ENCODE results near the gene UCK2.

UCK2 gene

DNA sequence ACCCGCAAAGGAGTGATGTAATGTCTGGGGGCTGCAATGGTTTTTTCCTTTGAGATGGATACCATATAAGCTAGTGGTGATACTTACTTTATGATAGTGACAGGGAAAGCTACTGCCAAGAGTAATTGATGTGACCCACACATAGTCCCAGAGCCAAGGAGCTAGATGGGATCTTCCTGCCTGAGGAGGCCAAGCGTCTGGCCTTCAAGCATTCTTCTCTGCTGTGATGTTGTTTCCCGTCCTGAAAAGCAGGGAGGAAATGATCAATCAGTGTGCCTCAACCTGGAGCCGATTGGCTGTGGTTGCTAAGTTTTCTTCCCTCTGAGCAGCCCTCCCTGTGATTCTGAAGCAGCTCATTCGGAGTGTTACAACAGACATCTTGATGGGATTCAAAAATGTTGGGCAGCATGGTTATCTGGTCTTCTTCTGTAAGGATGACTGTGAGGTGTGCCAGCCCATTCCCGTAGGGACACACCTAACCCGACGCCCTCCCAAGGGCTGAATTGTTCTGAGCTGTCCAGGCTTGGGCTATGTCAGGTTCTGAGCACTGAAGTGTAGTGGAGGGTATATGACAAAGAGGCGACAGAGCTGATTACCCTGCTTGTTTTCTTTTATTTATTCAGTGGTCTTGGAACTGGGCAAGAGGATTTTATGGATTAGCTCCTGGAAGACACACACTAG lies 56.7 kb downstream of the UCK2 start:
- DNase-seq, result no peak

DNA sequence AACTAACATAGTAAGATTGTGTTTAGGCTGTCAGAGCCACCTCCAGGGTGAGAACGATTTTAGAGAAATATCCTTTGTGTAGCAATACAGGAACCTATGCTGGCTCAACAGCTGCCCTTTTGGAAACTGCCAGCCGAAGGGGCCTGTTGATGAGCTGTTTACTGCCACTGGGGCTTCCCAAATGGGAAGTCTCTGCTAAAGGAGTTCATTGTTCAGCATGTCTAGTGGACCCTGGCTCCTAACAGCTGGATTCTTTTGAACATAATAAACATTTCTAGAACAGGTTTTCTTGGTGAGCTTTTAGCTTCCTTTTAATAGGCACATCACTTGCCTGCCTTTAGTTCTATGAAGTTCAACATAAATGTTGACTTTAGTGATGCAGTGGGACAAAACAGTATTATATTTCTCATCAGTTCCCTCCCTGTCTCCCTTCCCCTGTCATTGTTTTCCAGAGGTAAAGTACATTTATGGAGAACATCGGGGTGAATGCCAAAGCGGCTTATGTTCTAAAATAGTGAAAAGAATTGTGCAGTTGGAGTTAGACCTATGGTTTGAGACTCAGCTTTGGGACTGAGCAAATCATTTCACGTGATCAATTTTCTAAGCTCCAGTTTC lies 57.4 kb downstream of the UCK2 start:
- no peak for DNase-seq

DNA sequence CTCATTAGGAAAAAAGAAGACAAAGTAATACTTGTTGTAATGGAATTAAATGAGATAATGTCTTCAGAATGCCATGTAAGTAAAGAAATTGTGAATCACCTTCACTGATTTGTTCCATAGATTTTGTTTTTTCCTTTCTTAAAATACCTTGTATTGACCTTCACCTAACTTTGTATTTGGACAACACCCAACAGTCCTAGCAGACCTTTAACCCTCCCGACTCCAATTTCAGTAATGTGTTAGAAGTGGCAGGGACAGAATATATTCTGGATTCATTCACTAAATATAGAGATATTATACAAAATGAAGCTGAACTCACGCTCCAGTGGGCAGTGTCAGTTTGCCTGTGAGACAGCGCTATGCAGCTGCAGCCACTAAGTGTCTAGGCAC lies 57.9 kb downstream of the UCK2 start:
- DNase-seq, result no peak

DNA sequence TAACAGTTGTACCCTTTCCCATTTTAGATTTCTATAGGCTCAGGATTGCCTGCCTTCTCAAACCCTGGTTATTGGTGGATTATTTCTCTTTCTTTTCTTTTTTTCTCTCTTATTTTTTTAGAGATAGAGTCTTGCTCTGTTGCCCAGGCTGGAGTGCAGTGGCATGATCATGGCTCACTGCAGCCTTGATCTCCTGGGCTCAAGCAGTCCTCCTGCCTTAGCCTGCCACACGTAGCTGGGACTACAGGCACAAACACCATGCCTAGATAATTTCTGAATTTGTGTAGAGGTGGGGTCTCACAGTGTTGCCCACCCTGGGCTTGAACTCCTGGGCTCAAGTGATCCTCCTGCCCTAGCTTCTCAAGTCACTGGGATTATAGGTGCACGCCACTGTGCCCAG lies 58.8 kb downstream of the UCK2 start:
- no peak for DNase-seq

DNA sequence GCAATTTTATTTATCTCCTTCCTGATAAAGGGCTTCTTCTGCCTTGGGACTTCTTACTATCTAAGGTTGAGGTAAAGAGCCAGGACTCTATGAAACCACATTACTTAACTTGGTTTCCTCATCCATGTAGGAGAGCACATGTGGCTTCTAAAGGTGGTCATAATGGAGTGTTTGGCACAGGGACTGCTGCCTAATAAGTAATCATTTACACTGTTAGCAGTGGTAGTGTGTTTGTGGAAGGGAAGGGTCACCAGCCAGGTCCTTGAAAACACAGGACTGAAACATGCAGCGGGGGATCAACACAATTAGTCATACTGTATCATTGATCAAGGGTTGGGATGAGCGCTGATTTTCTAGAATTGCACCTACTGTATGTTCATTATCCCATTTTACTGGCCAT lies 59.6 kb downstream of the UCK2 start:
- no peak for DNase-seq

DNA sequence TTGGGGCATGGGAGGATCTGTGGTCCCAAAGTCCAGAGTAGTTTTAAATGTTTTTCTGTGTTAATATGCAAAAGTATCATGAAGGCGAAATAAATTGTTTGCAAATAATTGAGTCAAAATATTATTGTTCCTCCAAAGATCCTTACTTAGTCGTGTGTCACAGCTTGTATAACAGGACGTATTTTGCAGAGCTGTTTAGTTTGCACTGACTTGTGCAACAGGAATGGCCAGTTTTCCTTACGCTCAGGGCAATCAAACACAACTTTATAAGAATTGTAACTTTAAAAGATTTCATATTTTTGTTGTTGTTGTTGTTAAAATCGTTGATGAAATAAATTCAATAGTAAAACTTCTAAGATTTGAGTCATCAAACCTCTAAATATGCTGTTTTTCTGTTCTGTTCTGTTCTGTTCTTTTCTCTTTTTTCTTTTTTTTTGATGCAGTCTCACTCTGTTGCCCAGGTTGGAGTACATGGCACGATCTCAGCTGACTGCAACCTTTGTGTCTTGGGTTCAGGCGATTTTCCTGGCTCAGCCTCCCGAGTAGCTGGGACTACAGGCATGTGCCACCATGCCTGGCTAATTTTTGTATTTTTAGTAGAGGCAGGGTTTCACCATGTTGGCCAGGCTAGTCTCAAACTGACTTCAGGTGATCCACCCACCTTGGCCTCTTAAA lies 60.6 kb downstream of the UCK2 start:
- DNase-seq, result no peak

DNA sequence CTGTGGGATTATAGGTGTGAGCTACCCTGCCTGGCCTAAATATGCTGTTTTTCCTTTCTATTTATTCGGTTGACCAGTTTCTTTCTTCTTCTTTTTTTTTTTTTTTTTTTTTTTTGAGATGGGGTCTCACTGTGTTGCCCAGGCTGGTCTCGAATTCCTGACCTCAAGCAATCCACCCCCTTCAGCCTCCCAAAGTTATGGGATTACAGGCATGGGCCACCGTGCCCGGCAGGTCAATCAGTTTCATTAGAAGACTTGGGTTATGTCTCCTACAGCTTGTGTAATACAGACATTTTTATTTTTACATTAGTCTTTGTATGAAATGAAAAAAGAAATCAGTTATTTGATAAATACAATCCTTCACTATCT lies 61.1 kb downstream of the UCK2 start:
- no peak for DNase-seq

DNA sequence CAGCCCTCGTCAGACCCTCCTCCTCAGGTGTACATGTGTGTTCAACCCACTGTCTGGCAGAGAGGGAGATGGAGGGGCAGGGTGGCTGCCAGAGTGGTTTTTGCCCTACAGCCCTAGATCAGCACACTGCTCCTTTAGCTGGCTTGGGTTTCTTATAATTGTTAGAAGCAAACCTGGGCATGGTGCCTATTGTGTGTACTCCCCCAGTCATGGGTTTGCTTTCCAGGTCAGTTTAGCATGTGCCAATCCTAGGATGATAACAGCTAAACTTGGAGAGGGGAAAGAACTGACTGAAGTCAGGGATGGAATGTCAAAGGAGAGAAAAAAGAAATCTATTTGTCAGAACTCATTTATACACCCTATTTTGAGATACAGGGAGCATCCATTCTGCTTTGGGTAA lies 63.3 kb downstream of the UCK2 start:
- no peak for DNase-seq

DNA sequence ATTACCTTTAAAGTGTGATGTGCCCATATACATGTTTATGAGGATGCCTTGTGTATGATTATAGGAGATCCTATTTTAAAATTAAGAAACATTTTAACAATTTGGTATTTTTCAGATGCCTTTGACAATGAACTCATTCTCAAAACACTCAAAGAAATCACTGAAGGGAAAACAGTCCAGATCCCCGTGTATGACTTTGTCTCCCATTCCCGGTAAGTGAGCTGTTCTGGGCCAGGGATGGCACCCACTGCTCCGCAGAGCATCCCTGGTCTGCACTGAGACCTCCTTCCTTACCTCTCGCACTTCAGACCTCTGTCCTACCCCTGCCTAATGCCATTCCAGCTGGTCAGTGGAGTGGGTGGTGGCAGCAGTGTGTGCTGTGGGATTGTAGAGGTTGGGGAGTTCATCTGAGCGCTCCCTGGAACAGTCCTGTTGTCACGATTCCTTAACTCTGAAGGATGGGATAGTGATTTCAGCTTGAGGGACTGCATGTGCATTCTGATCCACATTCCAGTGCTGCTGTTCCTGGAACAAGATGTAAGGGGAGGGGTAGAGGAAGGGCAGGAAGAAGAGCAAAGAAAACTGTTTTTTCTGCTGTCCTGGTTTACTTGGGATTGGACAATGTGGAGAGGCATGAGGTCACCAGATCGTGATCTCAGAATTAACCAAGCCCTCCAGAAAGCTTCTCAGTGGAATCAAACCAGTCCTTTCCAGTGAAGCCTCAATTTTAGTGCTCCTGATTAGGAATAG lies 63.9 kb downstream of the UCK2 start:
- DNase-seq, result no peak

DNA sequence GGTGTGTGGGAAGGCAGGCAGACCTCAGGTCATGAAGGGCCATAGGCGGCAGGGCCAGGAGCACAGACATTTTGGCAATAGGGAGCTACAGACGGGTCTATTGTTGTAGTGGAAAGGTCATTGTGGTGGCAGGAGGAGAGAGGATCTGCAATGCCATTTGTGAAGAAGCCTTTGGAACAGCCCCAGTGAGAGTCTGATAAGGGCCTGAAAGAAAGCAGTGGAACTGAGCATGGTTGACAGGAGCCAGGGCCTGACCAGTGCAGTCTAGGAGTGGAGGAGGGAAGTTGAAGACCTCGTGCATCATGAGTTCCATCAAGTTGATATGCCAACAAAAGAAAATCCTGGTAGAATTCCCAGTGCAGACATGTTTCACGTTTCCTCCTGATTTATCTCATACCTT lies 65.5 kb downstream of the UCK2 start:
- DNase-seq, result no peak

DNA sequence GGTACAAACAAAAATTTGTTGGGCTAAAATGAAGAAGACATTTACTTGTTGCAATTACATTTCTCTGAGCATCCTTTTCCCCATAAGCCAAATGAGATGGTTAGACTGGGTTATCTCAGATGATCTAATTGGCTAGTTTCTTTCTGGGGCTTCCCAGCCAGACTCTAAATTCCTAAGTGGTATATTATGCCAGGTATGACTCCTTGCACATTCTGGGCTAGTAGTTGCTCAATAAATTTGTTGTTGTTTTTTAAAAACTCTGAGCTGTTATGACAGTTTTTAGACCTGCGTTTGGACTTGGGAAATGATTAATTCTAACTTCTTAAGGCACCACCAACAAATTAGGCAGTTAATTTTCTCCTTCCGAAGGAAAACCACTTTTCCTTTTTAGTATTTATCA lies 66.1 kb downstream of the UCK2 start:
- DNase-seq, result no peak

DNA sequence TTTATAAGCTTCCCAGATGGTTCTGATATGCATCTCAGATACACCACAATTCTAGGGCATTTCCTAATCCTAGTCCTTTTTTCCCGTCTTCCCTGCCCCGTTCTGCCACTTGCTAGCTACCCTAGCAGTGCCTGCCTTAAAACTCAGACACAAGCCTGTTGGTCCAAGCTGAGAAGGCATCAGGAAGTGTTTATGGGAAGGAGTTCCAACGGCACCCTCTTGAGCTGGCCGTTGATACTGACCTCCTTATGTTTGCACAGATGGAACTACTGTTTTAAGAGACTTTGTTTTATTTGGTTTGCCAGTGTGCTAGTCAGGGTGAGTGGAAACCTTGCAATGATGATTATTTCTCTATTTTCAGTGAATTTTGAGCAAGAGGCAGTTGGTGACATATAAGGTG lies 67.2 kb downstream of the UCK2 start:
- peak in 1 of 2 experiments; percentile 10 for DNase-seq

DNA sequence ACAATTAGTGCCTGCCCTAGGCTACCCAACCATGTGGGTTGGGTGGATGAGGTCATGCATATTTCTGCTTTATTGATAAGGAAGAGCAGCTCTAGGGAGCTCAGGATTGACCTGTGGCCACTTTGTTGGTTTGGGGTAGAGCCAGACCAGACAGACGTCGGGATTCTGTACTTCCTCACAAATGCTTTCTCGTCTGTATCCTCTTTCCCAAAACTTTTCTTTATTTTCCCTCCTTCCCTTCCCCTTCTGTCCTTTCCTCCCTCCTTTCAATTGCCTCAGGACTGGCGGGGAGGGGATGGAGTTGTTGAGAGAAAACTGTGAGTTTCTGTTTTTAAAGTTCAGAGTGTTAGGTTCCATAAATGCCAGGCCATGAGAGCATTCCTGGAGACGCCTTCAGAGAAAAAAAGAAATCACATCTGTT lies 68.0 kb downstream of the UCK2 start:
- DNase-seq, result no peak

DNA sequence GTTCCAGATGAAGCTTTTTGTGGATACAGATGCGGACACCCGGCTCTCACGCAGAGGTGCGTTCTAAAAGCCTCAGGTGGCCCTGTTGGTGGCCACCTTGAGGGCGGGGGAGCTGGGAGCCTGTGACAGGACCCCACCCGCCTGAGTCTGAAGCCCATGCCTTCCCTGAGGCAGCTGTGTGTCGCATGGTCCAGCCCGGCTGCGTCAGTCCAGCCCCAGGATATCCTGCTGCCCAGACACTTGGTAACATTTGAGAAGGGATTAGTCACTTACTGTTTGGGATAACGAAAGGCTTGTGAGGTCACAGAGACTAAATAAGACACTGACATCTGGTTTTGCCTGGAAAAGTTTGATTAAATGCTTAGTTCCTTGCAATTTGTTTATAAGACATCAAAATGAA lies 68.9 kb downstream of the UCK2 start:
- no peak for DNase-seq

DNA sequence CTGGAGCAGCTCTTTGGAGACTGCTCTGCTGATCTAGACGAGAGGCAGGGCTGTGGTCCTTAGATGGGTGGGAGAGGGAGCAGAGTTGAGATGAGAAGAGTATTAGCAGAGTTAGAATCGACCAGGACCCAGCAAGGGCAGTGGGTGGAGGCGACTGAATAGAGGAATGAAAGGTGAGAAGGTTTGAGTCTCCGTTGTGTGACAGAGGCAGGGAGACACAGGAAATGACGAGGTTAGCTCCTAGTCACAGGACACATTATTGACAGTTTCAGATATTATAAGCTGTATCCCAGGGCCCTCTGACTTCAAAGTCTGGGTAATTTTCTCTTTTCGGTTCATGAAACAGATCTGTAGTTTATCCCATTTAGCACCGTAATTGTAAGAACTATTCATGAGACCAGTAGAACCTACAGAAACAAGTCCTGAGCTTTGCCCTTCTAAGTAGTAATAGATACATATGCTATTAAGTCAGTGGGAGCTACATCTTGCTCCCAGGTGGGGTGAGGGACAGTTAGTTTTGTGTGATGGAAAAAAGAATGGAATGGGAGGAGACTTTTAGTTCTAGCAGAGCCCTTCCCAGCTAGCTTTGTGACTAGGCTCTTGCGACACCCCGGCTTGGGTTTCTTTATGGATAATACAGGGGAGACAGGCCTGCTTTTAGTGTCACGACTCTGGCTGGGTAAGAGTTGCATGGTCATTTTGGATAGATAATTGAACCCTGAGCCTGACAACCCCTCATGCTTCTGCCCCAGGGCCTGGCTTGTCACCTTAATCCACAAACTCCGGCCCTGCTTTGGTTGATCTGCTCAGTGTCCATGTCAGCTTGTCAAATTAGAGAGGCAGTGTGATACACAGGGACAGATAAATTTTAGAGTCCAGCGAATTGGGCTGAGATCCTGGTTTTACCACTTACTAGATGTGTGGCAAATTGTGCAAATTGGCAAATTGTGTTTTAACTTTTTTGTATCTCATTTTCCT lies 70.2 kb downstream of the UCK2 start:
- DNase-seq, result no peak

DNA sequence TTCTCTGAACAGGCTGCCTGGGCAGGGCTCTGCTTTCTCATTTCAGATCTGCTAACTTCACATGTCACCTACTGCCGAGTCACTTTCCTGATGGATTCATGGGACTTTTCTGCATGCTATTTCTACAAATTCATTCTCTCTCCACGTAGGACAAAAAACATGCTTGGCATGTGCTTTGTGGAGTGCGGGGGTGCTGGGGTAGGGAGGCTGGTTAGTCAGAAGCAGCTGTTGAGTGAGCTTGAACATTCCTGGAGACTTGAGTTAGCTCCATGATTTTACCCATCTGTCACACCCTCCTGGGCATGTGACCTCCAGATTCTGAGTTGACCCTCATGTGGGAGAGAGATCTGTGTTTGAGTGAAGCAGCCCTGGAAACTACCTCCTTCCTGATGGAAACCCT lies 71.4 kb downstream of the UCK2 start:
- no peak for DNase-seq

DNA sequence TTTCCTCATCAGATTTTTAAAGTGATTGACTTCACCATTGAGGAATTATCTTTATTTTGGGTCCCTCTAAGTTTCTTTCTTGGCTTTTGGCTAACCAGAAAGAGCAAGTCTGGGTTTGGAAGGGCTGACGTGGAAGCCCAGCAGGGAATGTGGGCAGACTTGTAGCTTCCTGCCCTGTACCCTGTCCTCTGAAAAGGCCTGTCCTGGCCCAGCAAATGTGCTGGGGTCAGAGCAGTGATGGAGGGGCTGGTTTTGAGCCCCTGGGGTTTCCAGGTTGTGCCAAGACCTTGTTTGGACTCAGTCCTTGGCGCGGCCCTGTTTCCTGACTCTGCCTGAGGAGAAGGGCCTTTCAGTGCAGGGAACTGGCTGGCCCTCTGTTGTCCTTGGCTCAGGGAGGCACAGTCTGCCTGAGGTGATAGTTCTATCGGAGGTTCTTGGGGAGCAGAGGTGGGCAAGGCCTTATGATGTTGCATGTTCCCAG lies 72.1 kb downstream of the UCK2 start:
- no peak for DNase-seq

DNA sequence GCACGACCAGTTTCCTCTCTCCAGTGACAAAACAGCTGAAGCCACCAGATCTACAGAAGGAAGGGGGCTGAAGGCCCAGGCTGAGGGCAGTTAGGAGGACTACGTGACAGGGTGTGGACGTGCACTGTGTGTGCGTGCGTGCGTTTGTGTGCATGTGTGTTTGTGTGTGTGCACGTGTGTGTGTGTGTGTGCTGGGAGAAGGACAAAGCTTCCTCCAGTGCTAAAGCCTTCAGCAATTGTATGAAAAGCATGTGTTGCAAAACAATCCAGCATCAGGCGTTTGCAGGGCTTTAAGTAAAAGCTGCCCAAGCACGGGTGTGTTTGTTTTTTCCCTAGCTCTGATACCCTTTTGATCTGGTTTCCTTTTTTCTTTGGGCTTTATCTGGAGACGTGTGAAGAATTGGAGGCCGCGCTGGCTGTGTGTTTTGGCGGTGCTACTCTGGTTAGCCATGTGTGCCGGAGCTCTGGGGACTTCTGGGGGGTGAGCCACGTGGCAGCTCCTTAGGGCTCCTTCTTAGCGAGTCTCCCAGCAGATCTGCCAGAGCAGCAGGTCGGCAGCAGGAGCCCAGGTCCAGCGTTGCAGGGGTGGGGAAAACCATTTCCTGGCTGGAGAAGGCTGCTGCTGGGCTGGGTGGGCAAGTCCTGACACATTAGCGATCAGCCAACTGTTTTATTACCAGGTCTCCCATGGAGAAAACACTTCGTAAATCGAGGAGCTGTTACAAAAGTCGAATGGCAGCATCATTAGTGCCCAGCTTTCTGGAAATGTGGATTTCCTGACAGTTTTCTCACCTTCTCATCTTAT lies 73.4 kb downstream of the UCK2 start:
- no peak for DNase-seq

DNA sequence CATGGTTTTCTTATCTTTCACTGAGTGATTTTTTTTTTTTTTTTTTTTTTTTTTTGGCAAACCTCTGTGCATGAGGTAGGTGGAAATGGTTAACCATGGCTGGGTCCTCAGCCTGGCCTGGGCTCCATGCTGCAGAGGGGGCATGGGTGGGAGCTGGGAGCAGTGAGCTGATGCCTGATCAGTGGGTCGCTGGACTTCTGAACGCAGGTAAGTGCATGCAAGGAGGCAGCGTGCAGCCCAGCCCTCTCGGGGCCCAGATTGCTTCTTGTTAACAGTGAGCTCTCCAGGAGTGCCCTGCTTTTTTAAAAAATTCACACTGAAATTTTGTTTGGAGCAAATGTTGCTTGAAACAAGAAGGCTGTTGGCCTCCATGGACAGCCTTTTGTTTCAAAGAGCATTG lies 75.2 kb downstream of the UCK2 start:
- no peak for DNase-seq

DNA sequence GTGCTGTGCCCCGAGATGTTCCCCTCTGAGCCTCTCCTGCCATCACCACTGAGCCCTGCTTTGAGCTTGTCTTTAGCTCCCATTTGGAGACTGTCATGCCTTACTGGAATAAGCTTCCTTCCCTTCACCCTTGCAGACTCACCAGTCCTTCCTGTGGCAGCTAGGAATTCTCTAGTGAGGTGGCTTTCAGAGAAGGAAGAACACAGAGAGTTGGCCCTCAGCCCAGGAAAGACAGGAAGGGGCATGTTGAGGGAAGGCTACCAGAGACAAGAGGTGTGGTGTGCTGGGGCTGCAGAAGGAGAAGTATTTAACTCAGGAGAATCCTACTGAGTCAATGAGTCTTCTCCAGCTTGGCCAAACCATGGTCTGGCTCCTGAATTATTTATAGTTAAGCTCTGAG lies 76.3 kb downstream of the UCK2 start:
- DNase-seq, result no peak

DNA sequence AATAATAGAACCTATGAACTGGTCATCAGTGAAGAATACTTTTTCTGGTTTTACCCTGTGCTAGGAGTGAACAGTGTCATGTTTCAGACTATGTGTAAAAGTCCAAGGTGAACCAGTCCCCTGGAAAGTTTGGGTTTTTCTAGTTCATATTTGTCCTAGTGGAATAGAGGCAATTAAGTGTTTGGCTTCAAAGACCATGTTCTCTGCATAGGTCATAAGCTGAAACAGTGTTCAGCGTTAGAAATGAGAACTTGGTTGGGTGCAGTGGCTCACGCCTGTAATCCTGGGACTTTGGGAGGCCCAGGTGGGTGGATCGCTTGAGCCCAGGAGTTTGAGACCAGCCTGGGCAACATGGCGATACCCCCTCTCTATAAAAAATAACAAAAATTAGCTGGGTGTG lies 77.5 kb downstream of the UCK2 start:
- DNase-seq, result no peak

DNA sequence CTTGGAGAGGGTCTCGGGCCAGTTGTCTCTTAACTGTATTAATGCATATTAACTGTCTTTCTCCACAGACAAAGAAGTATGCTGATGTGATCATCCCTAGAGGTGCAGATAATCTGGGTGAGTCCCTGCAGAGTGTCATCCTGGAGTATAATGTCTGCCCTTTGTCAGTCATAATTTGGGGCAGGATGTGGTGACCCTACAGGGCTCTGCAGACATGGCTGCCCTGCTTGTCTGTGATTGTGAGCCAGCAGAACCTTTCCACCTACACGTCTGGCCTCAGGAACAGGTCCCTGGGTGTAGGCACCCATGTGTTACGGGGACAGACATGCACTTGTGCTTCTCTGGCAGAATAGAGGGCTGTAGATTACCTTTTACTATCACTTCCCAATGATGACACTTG lies 78.4 kb downstream of the UCK2 start:
- no peak for DNase-seq

All from NCI-H524 (cell line).